Esophagus muscularis mucosa (tissue), 4 donors: ENCODE data around the gene ZSCAN20. TPM values are rescaled to one million over a fixed set of nuclear protein-coding genes. Genes with fewer than 3 reads are reported as not detected.

Experiments
- DNase-seq: peaks from one replicate; pipeline ENCODE4 v3.0.0-alpha.2; 2017; ENCODE audit errors: extremely low spot score
- H3K27ac ChIP-seq, 4 donors: fragments of 200-600 bp; sonication (generic); replicated peaks in 1 of 4; 1 replicate in 3 of 4; 2 replicates in 1 of 4; pipeline ENCODE4 v1.5.1; 2016 to 2019; ENCODE audit warnings: mild to moderate bottlenecking in 1 of 4
- H3K27me3 ChIP-seq, 4 donors: fragments of 200-600 bp; sonication (generic); one replicate each; pipeline versions ENCODE4 v1.5.1 to v1.6.0; 2016 to 2019
- H3K36me3 ChIP-seq, 4 donors: fragments of 200-600 bp; sonication (generic); one replicate each; pipeline ENCODE4 v1.5.1; 2016 to 2019
- H3K4me1 ChIP-seq, 4 donors: fragments of 200-600 bp; sonication (generic); one replicate each; pipeline ENCODE4 v1.5.1; 2016 to 2019
- H3K4me3 ChIP-seq, 4 donors: fragments of 200-600 bp; sonication (generic); 1 replicate in 2 of 4; 2 replicates in 2 of 4; pipeline ENCODE4 v1.5.1; 2016 to 2019; ENCODE audit warnings: mild to moderate bottlenecking in 4 of 4, moderate library complexity in 1 of 4
- H3K9me3 ChIP-seq, 4 donors: fragments of 200-600 bp; sonication (generic); 1 replicate in 3 of 4; 2 replicates in 1 of 4; pipeline ENCODE4 v1.5.1; 2016 to 2019
- CTCF ChIP-seq, 3 experiments: fragments of 200-600 bp in 2 of 3; fragments of 450-650 bp in 1 of 3; sonication (generic) in 2 of 3; IDR thresholded peaks; one replicate each; pipeline ENCODE4 v1.5.1; 2017 to 2019; ENCODE audit warnings: antibody characterized with exemption in 3 of 3, mild to moderate bottlenecking in 2 of 3, moderate library complexity in 1 of 3
- EP300 ChIP-seq: sonication (generic); formaldehyde crosslinking; IDR thresholded peaks from one replicate; pipeline ENCODE4 v1.6.1; 2017; ENCODE audit warnings: antibody characterized with exemption
- POLR2A ChIP-seq: fragments of 450-650 bp; IDR thresholded peaks from one replicate; pipeline ENCODE4 v1.6.1; 2017; ENCODE audit warnings: antibody characterized with exemption, moderate library complexity, mild to moderate bottlenecking, low read depth
- POLR2AphosphoS5 ChIP-seq, 2 donors: sonication (generic); formaldehyde crosslinking; IDR thresholded peaks; one replicate each; pipeline ENCODE4 v1.6.1; 2017; ENCODE audit warnings: antibody characterized with exemption in 2 of 2
- WGBS: methylation state at CpG from one replicate; pipeline ENCODE4 v1.1.5; 2018; 5-methylcytosine and 5-hydroxymethylcytosine counted together
- intact Hi-C: fragments of 100-400 bp; cut with DNase I; formaldehyde crosslinking; loops from one replicate; pipeline ENCODE4 v1.15.1; 2023
- total RNA-seq, 4 donors: library from RNA; depleted of rRNA; stranded (reverse); fragments of >200 nt; gene quantifications; one replicate each; pipeline versions ENCODE4 v1.1.0 to v1.2.1, GENCODE V29; 2016

ZSCAN20 gene
- total RNA-seq, 4 donors from 2014 or later, result 6.6 to 8.2 (median 7.7) TPM

DNA sequence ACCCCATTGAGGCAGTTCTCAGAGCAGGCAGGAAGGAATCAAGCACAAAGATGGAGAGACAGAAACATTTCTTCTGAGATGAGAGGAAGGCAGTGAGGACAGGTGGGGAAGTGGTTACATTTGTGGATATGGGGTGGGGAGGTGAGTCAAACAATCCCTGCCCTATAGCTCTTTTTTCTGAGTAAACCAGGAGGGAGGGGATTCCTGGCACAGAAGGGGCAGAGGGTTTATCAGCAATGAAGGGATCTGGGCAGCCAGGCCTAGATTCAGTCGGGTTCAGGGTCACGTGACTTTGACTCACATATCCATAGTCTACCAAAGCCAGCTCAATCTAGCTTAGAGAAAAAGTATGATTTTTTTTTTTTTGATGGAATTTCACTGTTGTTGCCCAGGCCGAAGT is 25.9 kb upstream of the ZSCAN20 start:
- Histone ChIP-seq H3K27ac (no peak overlapping the region), H3K9me3 (no peaks in the 10 kb centered on the region), H3K27me3 (no peaks in the 10 kb centered on the region), H3K36me3 (no peaks in the 10 kb centered on the region), H3K4me1 (peaks cover 5 to 14% (median 7%) of the 10 kb centered on the region in 4 donors), H3K4me3 (no peak overlapping the region)
- intact Hi-C loops, result no loop called here
- no peak for TF ChIP-seq POLR2A
- no peak for TF ChIP-seq EP300
- no peak for TF ChIP-seq CTCF (IDR thresholded peaks at IDR 0.05)
- TF ChIP-seq POLR2AphosphoS5 (IDR thresholded peaks at IDR 0.05), result no peak
- no peak for DNase-seq
- 78% methylated on average over 3 of the region's 3 CpGs for WGBS

GRCh38 chr1:33454646-33455282 is 17.7 kb upstream of the ZSCAN20 start:
- H3K4me1 ChIP-seq, result peaks cover 9 to 30% (median 24%) of the 10 kb centered on the region in 4 donors
- no peak for TF ChIP-seq POLR2AphosphoS5 (IDR thresholded peaks at IDR 0.05)
- TF ChIP-seq EP300, result no peak
- no peak for TF ChIP-seq POLR2A
- TF ChIP-seq CTCF (IDR thresholded peaks at IDR 0.05), result no peak
- no peak overlapping the region for H3K4me3 ChIP-seq
- WGBS, result 92% methylated on average over 8 of the region's 8 CpGs
- H3K27ac ChIP-seq, result no peak overlapping the region
- H3K36me3 ChIP-seq, result no peaks in the 10 kb centered on the region
- no peak for DNase-seq
- intact Hi-C loops, result no loop called here
- H3K9me3 ChIP-seq, result no peaks in the 10 kb centered on the region
- H3K27me3 ChIP-seq, result no peaks in the 10 kb centered on the region

DNA sequence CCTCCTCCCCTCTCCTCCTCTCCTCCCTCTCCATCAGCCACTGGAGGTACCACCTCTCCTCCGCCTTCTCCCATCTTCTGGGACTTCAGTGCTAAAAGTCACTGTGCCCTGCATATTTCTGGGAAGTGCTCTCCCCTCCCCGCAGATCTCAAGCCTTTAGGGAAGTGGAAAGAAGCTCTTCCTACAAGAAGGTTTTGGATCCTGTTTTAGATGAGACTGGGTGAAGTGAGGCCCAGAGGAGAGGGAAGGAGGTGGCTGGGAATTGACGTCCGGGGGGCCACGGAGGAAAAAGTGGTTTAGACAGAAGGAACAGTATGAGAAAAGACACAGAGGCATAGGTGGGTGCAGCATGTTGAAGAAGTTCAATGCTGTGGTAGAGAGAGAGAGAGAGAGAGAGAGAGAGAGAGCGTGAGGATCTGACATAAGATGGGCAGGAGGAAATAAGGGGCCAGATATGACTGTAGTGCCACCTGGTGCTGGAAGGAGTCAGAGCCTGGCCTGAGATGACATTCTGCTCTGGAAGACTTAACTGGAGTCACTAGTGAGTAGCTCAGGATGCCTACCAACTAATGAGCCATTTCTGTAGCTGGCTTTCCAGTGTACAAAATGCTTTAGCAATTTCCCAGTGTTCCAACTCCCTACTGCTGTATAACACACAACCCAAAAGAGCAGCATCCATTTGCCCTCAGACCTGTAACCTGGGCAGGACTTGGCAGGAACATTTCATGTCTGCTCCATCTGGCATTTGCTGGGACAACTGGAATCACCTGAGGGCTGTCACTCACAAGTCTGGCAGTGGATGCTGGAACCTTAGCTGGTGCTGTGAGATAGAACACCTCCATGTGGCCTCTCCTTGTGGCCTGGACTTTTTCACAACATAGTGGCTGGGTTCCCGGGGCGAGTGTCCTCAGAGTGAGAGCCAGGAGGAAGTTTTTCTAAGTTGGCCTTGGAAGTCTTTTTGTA is 16.6 kb upstream of the ZSCAN20 start:
- Histone ChIP-seq H3K36me3 (no peaks in the 10 kb centered on the region), H3K4me1 (peaks cover 17 to 40% (median 34%) of the 10 kb centered on the region in 4 donors), H3K9me3 (no peaks in the 10 kb centered on the region), H3K27ac (peak overlapping the region in 3 of 4 donors; percentile 32 to 60 (median 43)), H3K4me3 (no peak overlapping the region), H3K27me3 (no peaks in the 10 kb centered on the region)
- DNase-seq, result no peak
- intact Hi-C loops, result no loop called here
- 49% methylated on average over 8 of the region's 8 CpGs for WGBS
- TF ChIP-seq CTCF (IDR thresholded peaks at IDR 0.05) (peak; percentile 60 to 67 (median 62)), POLR2A (no peak)

DNA sequence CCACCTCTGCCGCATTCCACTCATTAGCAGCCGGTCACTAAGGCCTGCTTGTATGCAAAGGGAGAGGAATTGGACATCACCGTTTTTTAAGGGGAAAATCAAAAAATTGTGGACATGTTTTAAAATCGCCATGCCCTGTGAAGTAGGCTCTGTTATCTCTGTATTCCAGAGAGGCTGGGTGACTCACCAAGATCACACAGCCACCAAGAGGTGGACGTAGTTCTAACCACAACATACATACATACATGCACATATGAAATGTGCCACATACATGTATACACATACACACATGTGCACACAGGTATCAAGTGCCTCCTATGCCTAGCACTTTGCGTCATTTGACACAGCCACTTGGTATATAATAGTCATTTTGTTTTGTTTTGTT is 16.0 kb upstream of the ZSCAN20 start:
- no peaks in the 10 kb centered on the region for H3K36me3 ChIP-seq
- DNase-seq, result no peak
- TF ChIP-seq POLR2A (no peak), CTCF (IDR thresholded peaks at IDR 0.05) (no peak), POLR2AphosphoS5 (IDR thresholded peaks at IDR 0.05) (no peak), EP300 (no peak)
- H3K4me1 ChIP-seq, result peaks cover 21 to 47% (median 41%) of the 10 kb centered on the region in 4 donors
- H3K4me3 ChIP-seq, result no peak overlapping the region
- 84% methylated on average over 6 of the region's 6 CpGs for WGBS
- H3K27me3 ChIP-seq, result no peaks in the 10 kb centered on the region
- intact Hi-C loops, result no loop called here
- H3K9me3 ChIP-seq, result no peaks in the 10 kb centered on the region
- H3K27ac ChIP-seq, result peak overlapping the region in 3 of 4 donors; percentile 32 to 60 (median 43)
